PC-9 (cell line): ENCODE measurements around the gene TRAF1. TPM values are rescaled to one million over a fixed set of nuclear protein-coding genes. Genes with fewer than 3 reads are reported as not detected.
A peak's percentile ranks its signal among the peaks of the same experiment; 100 is the strongest.

Source experiments
- Bru-seq: library from RNA; stranded (reverse); fragments of 400-500 nt; gene quantifications from one replicate; lab custom pipeline; 2021; lab: Mats Ljungman, UMichigan
- BruChase-seq, 2 experiments: library from RNA; stranded (reverse); fragments of 400-500 nt; gene quantifications; one replicate each; lab custom pipeline; 2021; lab: Mats Ljungman, UMichigan
- BruUV-seq: library from RNA; stranded (reverse); fragments of 400-500 nt; replicated peaks from 2 replicates; lab custom pipeline; 2021; lab: Mats Ljungman, UMichigan
- CTCF ChIA-PET: fragments of 300-600 bp; sonication (Branson Sonifier 250); formaldehyde crosslinking; loops from one replicate; lab custom pipeline; 2022; ENCODE audit warnings: antibody characterized with exemption; lab: Charles Lee
- POLR2A ChIA-PET: fragments of 300-600 bp; sonication (Branson Sonifier 250); formaldehyde crosslinking; loops from one replicate; lab custom pipeline; 2022; ENCODE audit warnings: antibody characterized with exemption; ENCODE audit not compliant: unreplicated experiment; lab: Charles Lee
- DNase-seq, 2 experiments: peaks; one replicate each; pipeline versions ENCODE4 v3.0.0 to v3.0.0-alpha.2; 2015 to 2022; ENCODE audit warnings: mixed read lengths in 1 of 2
- H2AFZ ChIP-seq: fragments of 200-600 bp; sonication (generic); 2 replicates; pipeline ENCODE4 v1.8.1; 2017; ENCODE audit warnings: antibody characterized with exemption
- H3F3A ChIP-seq: fragments of 200-600 bp; sonication (generic); 2 replicates; pipeline ENCODE4 v1.8.1; 2017; ENCODE audit warnings: antibody characterized with exemption, mild to moderate bottlenecking, low read depth; ENCODE audit not compliant: insufficient read depth
- H3K27ac ChIP-seq: fragments of 200-600 bp; sonication (generic); 2 replicates; pipeline ENCODE4 v1.6.1; 2016; ENCODE audit warnings: mixed run types
- H3K27me3 ChIP-seq: fragments of 200-600 bp; sonication (generic); 2 replicates; pipeline ENCODE4 v1.6.1; 2016; ENCODE audit warnings: low read depth, mixed run types; ENCODE audit not compliant: insufficient read depth
- H3K36me3 ChIP-seq: fragments of 200-600 bp; sonication (generic); 2 replicates; pipeline ENCODE4 v1.6.1; 2016; ENCODE audit warnings: low read depth, mixed run types
- H3K4me1 ChIP-seq: fragments of 200-600 bp; sonication (generic); replicated peaks from 2 replicates; pipeline ENCODE4 v1.6.1; 2016; ENCODE audit warnings: mixed run types; ENCODE audit not compliant: insufficient read depth
- H3K4me2 ChIP-seq: fragments of 200-600 bp; sonication (generic); 2 replicates; pipeline ENCODE4 v1.6.1; 2017; ENCODE audit warnings: mixed run types
- H3K4me3 ChIP-seq: fragments of 200-600 bp; sonication (generic); 2 replicates; pipeline ENCODE4 v1.6.1; 2016; ENCODE audit warnings: mixed run types
- H3K79me2 ChIP-seq: fragments of 200-600 bp; sonication (generic); 2 replicates; pipeline ENCODE4 v1.6.1; 2017; ENCODE audit warnings: low read depth, mixed run types
- H3K9me2 ChIP-seq: fragments of 200-600 bp; sonication (generic); 2 replicates; pipeline ENCODE4 v1.8.1; 2017; ENCODE audit warnings: mild to moderate bottlenecking; ENCODE audit not compliant: insufficient read depth
- H3K9me3 ChIP-seq: fragments of 200-600 bp; sonication (generic); 2 replicates; pipeline ENCODE4 v1.8.1; 2016; ENCODE audit warnings: low read depth; ENCODE audit not compliant: insufficient read depth
- H4K20me1 ChIP-seq: fragments of 200-600 bp; sonication (generic); 2 replicates; pipeline ENCODE4 v1.8.1; 2017; ENCODE audit not compliant: insufficient read depth
- EZH2 ChIP-seq: fragments of 200-600 bp; sonication (generic); IDR thresholded peaks from 2 replicates; pipeline ENCODE4 v1.8.0; 2017; ENCODE audit warnings: antibody characterized with exemption, low read depth
- intact Hi-C: fragments of 100-400 bp; cut with micrococcal nuclease; formaldehyde crosslinking; loops from one replicate; pipeline ENCODE4 v1.10.0; 2022; ENCODE audit not compliant: unreplicated experiment
- long read RNA-seq: library from polyadenylated mRNA; stranded (forward); transcript quantifications from one replicate; pipeline ENCODE4 v2.0.0, GENCODE V29; 2022
- total RNA-seq: library from RNA; stranded (reverse); gene quantifications from 2 replicates; pipeline ENCODE4 v1.2.3, GENCODE V29; 2021
- TF ChIP-seq, protein P1 (sequence below): fragments of 200-600 bp; sonication (generic); conservative IDR thresholded peaks from 2 replicates; pipeline ENCODE4 v1.6.1; 2017; ENCODE audit warnings: mixed run types, antibody characterized with exemption, mild to moderate bottlenecking, moderate library complexity

TRAF1 gene, protein sequence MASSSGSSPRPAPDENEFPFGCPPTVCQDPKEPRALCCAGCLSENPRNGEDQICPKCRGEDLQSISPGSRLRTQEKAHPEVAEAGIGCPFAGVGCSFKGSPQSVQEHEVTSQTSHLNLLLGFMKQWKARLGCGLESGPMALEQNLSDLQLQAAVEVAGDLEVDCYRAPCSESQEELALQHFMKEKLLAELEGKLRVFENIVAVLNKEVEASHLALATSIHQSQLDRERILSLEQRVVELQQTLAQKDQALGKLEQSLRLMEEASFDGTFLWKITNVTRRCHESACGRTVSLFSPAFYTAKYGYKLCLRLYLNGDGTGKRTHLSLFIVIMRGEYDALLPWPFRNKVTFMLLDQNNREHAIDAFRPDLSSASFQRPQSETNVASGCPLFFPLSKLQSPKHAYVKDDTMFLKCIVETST
- total RNA-seq, result 2.7 and 2.9 TPM in 2 replicates
- percentile 31 among the genes with signal in this experiment for Bru-seq, nascent RNA
- percentile 40 among the genes with signal in this experiment for BruChase-seq, experiment 1, labeled RNA remaining after a 2-hour chase
- percentile 34 among the genes with signal in this experiment for BruChase-seq, experiment 2, labeled RNA remaining after a 6-hour chase
- long read RNA-seq, full-length matches to known transcripts, result 1 of 2 reads
- long read RNA-seq, partial matches to known transcripts, result 1 of 2 reads
- long read RNA-seq, other reads (novel, unspliced or antisense), result 0 of 2 reads

DNA sequence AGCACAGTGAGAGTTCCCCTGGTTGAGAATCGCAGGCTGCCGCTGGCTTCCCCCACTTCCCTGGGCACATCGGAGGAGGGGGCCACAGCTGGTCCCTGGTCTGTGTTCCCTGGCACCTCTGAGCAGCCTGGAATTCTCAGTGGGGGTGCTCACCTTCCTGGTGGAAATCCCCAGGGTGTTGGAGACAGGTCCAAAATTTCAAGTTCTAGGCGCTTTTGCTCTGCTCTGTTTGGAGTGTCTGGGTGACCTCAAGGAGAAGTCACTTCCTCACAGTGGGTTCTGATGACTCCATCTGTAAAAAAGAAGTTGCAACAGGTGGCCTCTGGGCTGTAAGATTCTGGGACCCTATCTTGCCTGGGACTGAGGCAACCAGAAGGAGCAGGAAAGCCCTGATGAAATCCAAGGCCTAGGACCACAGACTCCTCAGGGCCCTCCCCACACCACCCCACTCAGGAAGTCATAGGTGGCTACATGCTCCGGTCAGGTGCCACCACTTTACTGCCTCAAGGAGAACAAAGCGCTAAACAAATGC, at the start of gene TRAF1:
TSS of gene TRAF1 (minus strand) at position 400 of the 532 bp plus-strand sequence. CDS start 721 bp downstream, outside the sequence.
- no peak within 1 kb of the TSS for H3K4me3 ChIP-seq
- intact Hi-C loops, result no loop called here
- H3K27ac ChIP-seq, result no peak within 1 kb of the TSS
- no peaks in the 10 kb centered on the region for H3K9me2 ChIP-seq
- H3K4me1 ChIP-seq, result peaks cover 11% of the 10 kb centered on the region
- ChIA-PET CTCF (no interaction called here), POLR2A (interaction anchor here (0.6 kb wide), 1 partner anchor 133 kb away, joined by 5 read pairs; the partner anchor contains the start of gene FBXW2)
- H3K4me2 ChIP-seq, result no peak within 1 kb of the TSS
- no peaks in the 10 kb centered on the region for H3K79me2 ChIP-seq
- H3K9me3 ChIP-seq, result no peaks in the 10 kb centered on the region
- H3K27me3 ChIP-seq, result no peaks in the 10 kb centered on the region
- no TSS peak for BruUV-seq
- H3F3A ChIP-seq, result peaks cover 20% of the 10 kb centered on the region
- no peak for DNase-seq
- H3K36me3 ChIP-seq, result no peaks in the 10 kb centered on the region
- H4K20me1 ChIP-seq, result no peaks in the 10 kb centered on the region
- no peak within 1 kb of the TSS for H2AFZ ChIP-seq
- TF ChIP-seq, protein P1, sequence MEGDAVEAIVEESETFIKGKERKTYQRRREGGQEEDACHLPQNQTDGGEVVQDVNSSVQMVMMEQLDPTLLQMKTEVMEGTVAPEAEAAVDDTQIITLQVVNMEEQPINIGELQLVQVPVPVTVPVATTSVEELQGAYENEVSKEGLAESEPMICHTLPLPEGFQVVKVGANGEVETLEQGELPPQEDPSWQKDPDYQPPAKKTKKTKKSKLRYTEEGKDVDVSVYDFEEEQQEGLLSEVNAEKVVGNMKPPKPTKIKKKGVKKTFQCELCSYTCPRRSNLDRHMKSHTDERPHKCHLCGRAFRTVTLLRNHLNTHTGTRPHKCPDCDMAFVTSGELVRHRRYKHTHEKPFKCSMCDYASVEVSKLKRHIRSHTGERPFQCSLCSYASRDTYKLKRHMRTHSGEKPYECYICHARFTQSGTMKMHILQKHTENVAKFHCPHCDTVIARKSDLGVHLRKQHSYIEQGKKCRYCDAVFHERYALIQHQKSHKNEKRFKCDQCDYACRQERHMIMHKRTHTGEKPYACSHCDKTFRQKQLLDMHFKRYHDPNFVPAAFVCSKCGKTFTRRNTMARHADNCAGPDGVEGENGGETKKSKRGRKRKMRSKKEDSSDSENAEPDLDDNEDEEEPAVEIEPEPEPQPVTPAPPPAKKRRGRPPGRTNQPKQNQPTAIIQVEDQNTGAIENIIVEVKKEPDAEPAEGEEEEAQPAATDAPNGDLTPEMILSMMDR, result no peak
- TF ChIP-seq EZH2, result no peak

DNA sequence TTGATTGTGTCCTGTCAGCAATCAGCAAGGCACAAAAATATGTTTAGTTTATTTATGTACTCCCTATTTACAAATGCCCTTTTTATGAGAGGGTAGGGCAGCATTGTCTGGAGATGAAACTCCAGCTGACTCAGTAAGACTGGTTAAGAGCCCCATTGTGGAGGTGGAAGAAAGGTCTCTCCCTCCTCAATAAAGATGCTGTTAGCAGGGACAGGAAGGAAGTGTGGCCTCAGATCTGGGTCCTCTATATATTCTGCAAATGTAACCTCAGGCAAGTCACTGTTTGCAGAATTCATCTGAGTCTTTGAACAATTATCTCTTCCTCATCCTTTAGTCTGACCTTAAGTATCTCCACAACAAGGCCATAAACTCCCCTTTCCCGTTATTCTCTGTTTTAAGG, 48.3 kb upstream of the TRAF1 start:
- no peak overlapping the region for H3K27ac ChIP-seq
- H3K9me2 ChIP-seq, result no peaks in the 10 kb centered on the region
- no peaks in the 10 kb centered on the region for H3K4me1 ChIP-seq
- BruUV-seq, result no TSS peak
- intact Hi-C loops, result no loop called here
- no peaks in the 10 kb centered on the region for H3K27me3 ChIP-seq
- TF ChIP-seq, protein P1, result no peak
- no peak for TF ChIP-seq EZH2
- H2AFZ ChIP-seq, result no peak overlapping the region
- no peak overlapping the region for H3K4me3 ChIP-seq
- no peaks in the 10 kb centered on the region; the same call in 1 of the 2 replicates for H3F3A ChIP-seq
- no peaks in the 10 kb centered on the region for H3K9me3 ChIP-seq
- no peak overlapping the region for H3K4me2 ChIP-seq
- H3K79me2 ChIP-seq, result no peaks in the 10 kb centered on the region
- H4K20me1 ChIP-seq, result no peaks in the 10 kb centered on the region
- ChIA-PET POLR2A (no interaction called here), CTCF (no interaction called here)
- no peaks in the 10 kb centered on the region for H3K36me3 ChIP-seq
- DNase-seq, result no peak

- H3K36me3 ChIP-seq, result no peaks in the 10 kb centered on the region
- no peaks in the 10 kb centered on the region for H4K20me1 ChIP-seq
- H3K27ac ChIP-seq, result no peak overlapping the region
- H3K4me1 ChIP-seq, result no peaks in the 10 kb centered on the region
- no peak overlapping the region for H2AFZ ChIP-seq
- ChIA-PET CTCF (no interaction called here), POLR2A (no interaction called here)
- H3K9me2 ChIP-seq, result no peaks in the 10 kb centered on the region
- no peaks in the 10 kb centered on the region; the same call in 1 of the 2 replicates for H3F3A ChIP-seq
- intact Hi-C loops, result no loop called here
- H3K4me3 ChIP-seq, result no peak overlapping the region
- no peak for TF ChIP-seq EZH2
- TF ChIP-seq, protein P1, result no peak
- no peaks in the 10 kb centered on the region for H3K79me2 ChIP-seq
- no peaks in the 10 kb centered on the region for H3K27me3 ChIP-seq
- H3K4me2 ChIP-seq, result no peak overlapping the region
- BruUV-seq, result no TSS peak
- H3K9me3 ChIP-seq, result no peaks in the 10 kb centered on the region
- no peak for DNase-seq
Observed at GRCh38 chr9:120974181-120974580, 47.6 kb upstream of the TRAF1 start.
